ELF-1 (cell line): Measurements from ENCODE around the gene PAPSS2.
"Not testable (repeated sequence)": the region's sequence is repeated elsewhere in the genome, so short reads cannot be mapped to it uniquely, and the experiment has no call there.

Source experiments
- DNase-seq: peaks from one replicate; pipeline ENCODE4 v3.0.0-alpha.2; 2016; ENCODE audit warnings: low read depth, low spot score

Gene PAPSS2

GRCh38 chr10:87702973-87703294, 43.3 kb downstream of the PAPSS2 start:
- no peak for DNase-seq

GRCh38 chr10:87703771-87704170, 44.1 kb downstream of the PAPSS2 start:
- DNase-seq, result no peak

- DNase-seq, result no peak
Observed at GRCh38 chr10:87705339-87705738, 45.7 kb downstream of the PAPSS2 start.

- no peak for DNase-seq
Observed at GRCh38 chr10:87706731-87707130, 47.1 kb downstream of the PAPSS2 start.

GRCh38 chr10:87707254-87707653, 47.6 kb downstream of the PAPSS2 start:
- no peak for DNase-seq

- no peak for DNase-seq
Observed at GRCh38 chr10:87712913-87713616, 53.4 kb downstream of the PAPSS2 start.

GRCh38 chr10:87713707-87714106, 54.0 kb downstream of the PAPSS2 start:
- DNase-seq, result no peak

GRCh38 chr10:87715552-87716347, 56.1 kb downstream of the PAPSS2 start:
- DNase-seq, result no peak

GRCh38 chr10:87716348-87716670, 56.6 kb downstream of the PAPSS2 start:
- DNase-seq, result no peak

GRCh38 chr10:87720665-87721064, 61.0 kb downstream of the PAPSS2 start:
- no peak for DNase-seq

GRCh38 chr10:87721781-87722180, 62.1 kb downstream of the PAPSS2 start:
- no peak for DNase-seq

GRCh38 chr10:87722716-87723115, 63.0 kb downstream of the PAPSS2 start:
- DNase-seq, result no peak

- DNase-seq, result no peak
Observed at GRCh38 chr10:87723500-87723899, 63.8 kb downstream of the PAPSS2 start.

GRCh38 chr10:87724789-87725188, 65.1 kb downstream of the PAPSS2 start:
- DNase-seq, result no peak

- no peak for DNase-seq
Observed at GRCh38 chr10:87729940-87730339, 70.3 kb downstream of the PAPSS2 start.

- DNase-seq, result no peak
Observed at GRCh38 chr10:87733081-87733480, 73.4 kb downstream of the PAPSS2 start.

GRCh38 chr10:87734987-87735827, 75.5 kb downstream of the PAPSS2 start:
- peak; percentile 86 for DNase-seq

GRCh38 chr10:87738253-87738652, 78.6 kb downstream of the PAPSS2 start:
- DNase-seq, result not testable (repeated sequence)

GRCh38 chr10:87739703-87740102, 80.0 kb downstream of the PAPSS2 start:
- DNase-seq, result no peak

- no peak for DNase-seq
Observed at GRCh38 chr10:87740254-87740655, 80.6 kb downstream of the PAPSS2 start.

- not testable (repeated sequence) for DNase-seq
Observed at GRCh38 chr10:87742992-87743610, 83.4 kb downstream of the PAPSS2 start.

- DNase-seq, result no peak
Observed at GRCh38 chr10:87744606-87745005, 84.9 kb downstream of the PAPSS2 start.
